Stimulated activated CD4-positive, alpha-beta T cell treated with anti-CD3 and anti-CD28 coated beads, Interleukin-4, amount 100 ng/mL, for 4 hours (primary cell): ENCODE results near the gene ARL16.

Source experiments
- DNase-seq, 2 experiments: peaks; one replicate each; pipeline ENCODE4 v3.0.0-alpha.2; 2020

Gene ARL16

GRCh38 chr17:81638683-81639082, 44.9 kb downstream of the ARL16 start:
- no peak for DNase-seq

DNA sequence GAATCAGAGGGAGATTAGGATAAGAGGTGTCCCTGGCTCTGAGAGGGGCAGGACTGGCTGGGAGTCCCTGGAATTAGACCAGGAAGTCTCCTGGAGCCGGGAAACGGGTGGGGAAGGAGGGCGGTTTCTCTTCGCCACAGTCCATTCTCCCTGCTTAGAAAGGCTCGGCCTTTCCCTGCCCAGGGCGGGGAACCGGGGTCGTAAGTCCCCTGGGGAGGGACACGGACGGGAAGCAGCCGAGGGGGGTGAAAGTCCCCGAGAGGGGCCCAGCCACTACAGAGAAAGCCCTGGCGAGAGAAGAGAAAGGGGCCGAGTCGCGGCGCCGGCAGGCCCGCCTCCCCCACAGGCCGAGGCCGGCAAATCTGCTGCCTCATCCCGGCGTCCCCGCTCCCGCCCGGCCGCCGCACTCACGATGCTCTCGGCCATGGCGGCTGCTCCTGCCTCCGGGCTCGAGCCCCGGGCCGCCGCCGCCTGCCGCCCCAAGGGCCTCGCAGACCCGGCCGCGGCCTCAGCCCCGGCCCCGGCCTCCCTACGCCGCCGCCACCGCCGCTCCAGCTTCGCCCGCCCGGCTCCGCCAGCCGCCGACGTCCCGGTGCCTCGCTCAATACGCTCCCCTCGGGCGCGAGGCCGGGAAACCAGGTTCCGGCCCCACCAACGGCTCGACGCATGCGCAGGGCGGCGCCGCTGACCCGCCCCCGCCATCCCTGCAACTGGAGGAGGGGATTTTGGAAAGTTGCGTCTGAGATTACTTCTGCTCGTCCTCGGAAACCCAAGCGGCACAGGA, 46.9 kb downstream of the ARL16 start, which contains the start of the genes NPLOC4 and TSPAN10:
NPLOC4 (minus strand) TSS at position 608 of the 784 bp plus-strand sequence; CDS start at position 426, 182 bp downstream.
TSPAN10 (plus strand) TSS at position 692 of the 784 bp plus-strand sequence. CDS start 5,217 bp downstream, outside the sequence.
- peak; percentile 82 to 88 for DNase-seq

DNA sequence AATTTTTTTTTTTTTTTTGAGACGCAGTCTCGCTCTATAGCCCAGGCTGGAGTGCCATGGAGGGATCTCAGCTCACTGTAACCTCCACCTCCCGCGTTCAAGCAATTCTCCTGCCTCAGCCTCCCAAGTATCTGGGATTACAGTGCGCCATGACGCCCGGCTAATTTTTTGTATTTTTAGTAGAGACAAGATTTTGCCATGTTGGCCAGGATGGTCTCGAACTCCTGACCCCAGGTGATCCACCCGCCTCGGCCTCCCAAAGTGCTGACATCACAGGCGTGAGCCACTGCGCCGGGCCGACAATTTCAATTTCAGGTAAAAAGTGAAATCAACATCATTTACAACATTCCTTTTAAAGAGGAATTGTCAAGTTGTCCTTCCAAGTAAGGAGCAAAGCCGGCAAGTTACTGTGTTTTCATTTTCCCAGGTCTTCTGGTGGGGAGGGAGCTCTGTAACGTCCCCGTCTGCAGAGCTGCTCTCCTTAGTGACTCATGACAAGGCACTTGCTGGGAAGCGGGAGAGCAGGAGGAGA, 47.6 kb downstream of the ARL16 start:
- no peak for DNase-seq

DNA sequence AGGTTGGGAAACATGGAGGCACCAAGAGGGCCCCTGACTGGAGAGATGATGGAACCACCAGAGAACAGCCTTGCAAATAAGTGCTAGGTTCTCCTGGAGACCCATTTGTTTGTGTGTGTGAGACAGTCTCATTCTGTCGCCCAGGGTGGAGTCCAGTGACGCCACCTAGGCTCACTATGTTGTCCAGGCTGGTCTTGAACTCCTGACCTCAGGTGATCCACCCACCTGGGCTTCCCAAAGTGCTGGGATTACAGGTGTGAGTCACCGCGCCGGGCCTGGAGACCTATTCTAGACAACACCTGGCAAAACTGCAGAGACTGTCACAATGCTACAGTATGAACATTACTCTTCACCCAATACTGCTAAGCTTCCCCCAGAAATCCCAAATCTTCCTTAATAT, 48.2 kb downstream of the ARL16 start:
- no peak for DNase-seq

DNA sequence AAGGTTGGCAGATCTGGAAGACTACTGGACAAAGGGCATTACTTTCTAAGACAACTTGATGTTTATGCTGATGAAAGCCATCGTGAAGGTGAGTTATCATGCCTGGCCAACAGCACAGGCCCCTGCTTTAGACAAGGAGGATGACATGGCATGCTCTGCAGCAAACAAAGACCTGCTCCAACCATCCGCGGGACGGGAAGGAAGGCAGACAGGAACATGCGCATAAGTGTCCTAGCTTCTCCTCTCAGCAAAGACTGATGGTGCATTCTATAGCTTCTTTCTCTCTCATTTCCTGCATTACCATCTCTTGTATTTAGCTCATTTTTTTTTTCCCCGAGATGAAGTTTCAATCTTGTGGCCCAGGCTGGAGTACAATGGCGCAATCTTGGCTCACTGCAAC, 52.1 kb downstream of the ARL16 start:
- no peak for DNase-seq
